Measurements from ENCODE around the gene STAT2.
"Not testable (repeated sequence)": the region's sequence is repeated elsewhere in the genome, so short reads cannot be mapped to it uniquely, and the experiment has no call there.

DNA sequence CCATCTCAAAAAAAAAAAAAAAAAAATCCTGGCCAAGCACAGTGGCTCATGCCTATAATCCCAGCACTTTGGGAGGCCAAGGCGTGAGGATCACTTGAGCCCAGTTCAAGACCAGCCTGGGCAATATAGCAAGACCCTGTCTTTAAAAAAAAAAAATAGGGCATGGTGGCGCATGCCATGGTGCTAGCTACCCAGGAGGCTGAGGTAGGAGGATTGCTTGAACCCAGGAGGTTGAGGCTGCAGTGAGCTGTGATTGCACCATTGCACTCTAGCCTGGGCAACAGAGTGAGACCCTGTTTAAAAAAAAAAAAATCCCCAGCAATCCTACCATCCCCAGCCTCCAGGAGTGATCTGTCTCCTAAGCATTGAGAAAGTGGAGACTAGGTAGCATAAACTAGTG is 17.6 kb downstream of the STAT2 start:
- TF ChIP-seq CTCF, POLR2A (IDR thresholded peaks at IDR 0.05): not testable (repeated sequence)

All from right lobe of liver (tissue), 4 donors.